Measurements from ENCODE around the gene CSHL1.

The CSHL1 gene

GRCh38 chr17:63955232-63955631 is 44.2 kb upstream of the CSHL1 start:
- Histone ChIP-seq H3K27ac (no peak overlapping the region), H3K36me3 (no peaks in the 10 kb centered on the region), H3K9me3 (no peaks in the 10 kb centered on the region), H3K27me3 (peaks cover 0 to 29% of the 10 kb centered on the region in 2 donors), H3K4me3 (no peak overlapping the region), H3K4me1 (no peaks in the 10 kb centered on the region)
- DNase-seq: no peak
- intact Hi-C loops (cut with DNase I; ENCODE audit: low total_unique reads): no loop called here
- TF ChIP-seq CTCF (IDR thresholded peaks at IDR 0.05): no peak

GRCh38 chr17:63954402-63955063 is 43.5 kb upstream of the CSHL1 start:
- Histone ChIP-seq H3K27me3 (peaks cover 0 to 31% of the 10 kb centered on the region in 2 donors), H3K4me3 (no peak overlapping the region), H3K36me3 (no peaks in the 10 kb centered on the region), H3K27ac (no peak overlapping the region), H3K9me3 (no peaks in the 10 kb centered on the region), H3K4me1 (no peaks in the 10 kb centered on the region)
- intact Hi-C loops (cut with DNase I; ENCODE audit: low total_unique reads): no loop called here
- DNase-seq: no peak
- no peak for TF ChIP-seq CTCF (IDR thresholded peaks at IDR 0.05)

GRCh38 chr17:63950940-63951907 is 40.2 kb upstream of the CSHL1 start:
- Histone ChIP-seq H3K9me3 (no peaks in the 10 kb centered on the region), H3K27me3 (peaks cover 0 to 56% of the 10 kb centered on the region in 2 donors), H3K4me1 (peaks cover 0 to 2% (median 0%) of the 10 kb centered on the region in 4 donors), H3K4me3 (no peak overlapping the region), H3K36me3 (no peaks in the 10 kb centered on the region), H3K27ac (no peak overlapping the region)
- no peak for TF ChIP-seq CTCF (IDR thresholded peaks at IDR 0.05)
- DNase-seq: no peak
- intact Hi-C loops (cut with DNase I; ENCODE audit: low total_unique reads): no loop called here

- intact Hi-C loops (cut with DNase I; ENCODE audit: low total_unique reads): no loop called here
- H3K36me3 ChIP-seq: no peaks in the 10 kb centered on the region
- no peak overlapping the region for H3K4me3 ChIP-seq
- peaks cover 0 to 58% of the 10 kb centered on the region in 2 donors for H3K27me3 ChIP-seq
- no peak for DNase-seq
- H3K4me1 ChIP-seq: peaks cover 0 to 2% (median 0%) of the 10 kb centered on the region in 4 donors
- H3K27ac ChIP-seq: no peak overlapping the region
- TF ChIP-seq CTCF (IDR thresholded peaks at IDR 0.05): no peak
- H3K9me3 ChIP-seq: no peaks in the 10 kb centered on the region
Observed at GRCh38 chr17:63949576-63950250, 38.7 kb upstream of the CSHL1 start.

GRCh38 chr17:63948521-63948920 is 37.5 kb upstream of the CSHL1 start:
- Histone ChIP-seq H3K4me3 (no peak overlapping the region), H3K36me3 (no peaks in the 10 kb centered on the region), H3K9me3 (no peaks in the 10 kb centered on the region), H3K27ac (no peak overlapping the region), H3K4me1 (peaks cover 0 to 2% (median 0%) of the 10 kb centered on the region in 4 donors), H3K27me3 (peaks cover 0 to 55% of the 10 kb centered on the region in 2 donors)
- no peak for TF ChIP-seq CTCF (IDR thresholded peaks at IDR 0.05)
- DNase-seq: no peak
- intact Hi-C loops (cut with DNase I; ENCODE audit: low total_unique reads): no loop called here

Data from tibial artery (tissue), 4 donors.